B cell (primary cell): ENCODE data around the gene ZWILCH.

Source experiments
- CTCF ChIP-seq: fragments of 200-600 bp; IDR thresholded peaks from one replicate; pipeline ENCODE4 v1.8.0; 2022; ENCODE audit warnings: antibody characterized with exemption, mild to moderate bottlenecking
- EZH2 ChIP-seq: IDR thresholded peaks from 2 replicates; pipeline ENCODE4 v1.6.1; 2012; ENCODE audit warnings: borderline replicate concordance, low read depth, mild to moderate bottlenecking, moderate library complexity, low read length; ENCODE audit not compliant: insufficient read depth, poor library complexity, severe bottlenecking

- TF ChIP-seq CTCF, result no peak
- no peak for TF ChIP-seq EZH2
These were observed 68.2 kb downstream of the ZWILCH start for GRCh38 chr15:66573348-66573718.
